GM12878 (cell line): ENCODE measurements around the gene ARHGAP21.

Experiments
- CTCF ChIP-seq, 3 experiments: IDR thresholded peaks in 2 of 3; conservative IDR thresholded peaks in 1 of 3; 2 replicates each; pipeline ENCODE4 v1.5.1; 2011; ENCODE audit warnings: low read depth in 3 of 3, low read length in 3 of 3, mild to moderate bottlenecking in 3 of 3, control low read depth in 2 of 3, moderate library complexity in 2 of 3, inconsistent platforms in 1 of 3, mixed read lengths in 1 of 3; ENCODE audit not compliant: control insufficient read depth in 2 of 3, insufficient read depth in 1 of 3; ENCODE audit errors: extremely low read depth in 1 of 3
- EZH2 ChIP-seq: IDR thresholded peaks from 2 replicates; pipeline ENCODE4 v1.6.1; 2012; ENCODE audit warnings: low read depth, mild to moderate bottlenecking, control low read depth, inconsistent platforms, low read length, borderline replicate concordance; ENCODE audit not compliant: control insufficient read depth
- FOXK2 ChIP-seq: fragments of 450-650 bp; IDR thresholded peaks from 2 replicates; pipeline ENCODE4 v1.6.1; 2017; ENCODE audit warnings: mild to moderate bottlenecking, moderate library complexity
- HDGF ChIP-seq: fragments of 450-650 bp; IDR thresholded peaks from 2 replicates; pipeline ENCODE4 v1.6.1; 2016; ENCODE audit warnings: antibody characterized with exemption
- HSF1 ChIP-seq: fragments of 150-350 bp; IDR thresholded peaks from 2 replicates; pipeline ENCODE4 v1.6.1; 2014; ENCODE audit warnings: mild to moderate bottlenecking, low read depth, low read length
- POLR2A ChIP-seq: IDR thresholded peaks from 2 replicates; pipeline ENCODE4 v1.6.1; 2011; ENCODE audit warnings: low read depth, mild to moderate bottlenecking, low read length
- ZNF274 ChIP-seq: IDR thresholded peaks from one replicate; pipeline ENCODE4 v1.8.0; 2011; ENCODE audit not compliant: insufficient read length, insufficient read depth

GRCh38 chr10:24701447-24701846, 22.2 kb downstream of the ARHGAP21 start:
- TF ChIP-seq HSF1 (no peak), CTCF (IDR thresholded peaks at IDR 0.05 in 2 of 3, conservative IDR thresholded peaks at IDR 0.05 in 1 of 3; ENCODE audit: control insufficient read depth in 2 of 3, extremely low read depth in 1 of 3, insufficient read depth in 1 of 3, low read depth in 3 of 3, low read length in 3 of 3) (0 out of 6 replicates have a peak, but pooled peaks of 2 of the 3 experiments have one; percentile 8 to 10), FOXK2 (no peak), EZH2 (no peak), POLR2A (no peak), ZNF274 (no peak), HDGF (no peak)
